ENCODE measurements around the gene FGF14.
A peak's percentile ranks its signal among the peaks of the same experiment; 100 is the strongest.

The FGF14 gene

DNA sequence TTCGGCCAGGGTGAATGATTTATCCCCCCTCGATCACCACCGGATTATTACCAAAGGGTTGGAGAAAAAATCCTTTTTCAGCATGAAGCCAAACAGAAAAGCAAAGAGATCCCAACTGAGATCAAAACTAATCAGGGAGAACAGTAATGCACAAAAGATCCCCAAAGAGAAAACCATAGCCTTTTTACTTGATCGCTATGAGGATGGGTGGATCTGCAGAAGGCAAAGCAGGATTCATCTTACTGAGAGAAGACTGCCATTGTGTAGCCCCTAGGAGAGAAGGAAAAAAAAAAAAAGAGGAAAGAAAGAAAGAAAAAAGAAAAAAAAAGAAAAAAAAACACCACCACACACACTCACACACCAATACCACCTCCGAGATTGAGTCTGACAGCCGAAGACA, at the start of gene FGF14:
FGF14 (minus strand) TSS at position 283 of the 400 bp plus-strand sequence.
- DNase-seq (ENCODE audit: low spot score) = no peak

DNA sequence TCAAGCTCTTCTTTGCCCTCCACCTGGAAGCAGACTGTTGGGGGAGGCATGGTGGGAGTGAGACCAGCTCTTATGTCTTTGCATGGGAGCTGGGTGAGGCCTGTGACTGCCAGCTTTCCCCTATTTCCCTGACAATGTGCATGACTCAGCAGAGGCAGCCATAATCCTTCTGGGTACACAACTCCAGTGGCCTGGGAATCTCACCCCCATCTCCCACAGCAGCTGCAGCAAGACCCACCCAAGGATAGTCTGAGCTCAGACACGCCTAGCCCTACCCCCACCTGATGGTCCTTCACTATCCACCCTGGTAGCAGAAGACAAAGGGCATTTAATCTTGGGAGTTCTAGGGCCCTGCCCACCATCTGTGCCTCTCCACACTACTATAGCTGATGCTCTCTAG, 41.4 kb upstream of the FGF14 start:
- no peak for DNase-seq (ENCODE audit: low spot score)

DNA sequence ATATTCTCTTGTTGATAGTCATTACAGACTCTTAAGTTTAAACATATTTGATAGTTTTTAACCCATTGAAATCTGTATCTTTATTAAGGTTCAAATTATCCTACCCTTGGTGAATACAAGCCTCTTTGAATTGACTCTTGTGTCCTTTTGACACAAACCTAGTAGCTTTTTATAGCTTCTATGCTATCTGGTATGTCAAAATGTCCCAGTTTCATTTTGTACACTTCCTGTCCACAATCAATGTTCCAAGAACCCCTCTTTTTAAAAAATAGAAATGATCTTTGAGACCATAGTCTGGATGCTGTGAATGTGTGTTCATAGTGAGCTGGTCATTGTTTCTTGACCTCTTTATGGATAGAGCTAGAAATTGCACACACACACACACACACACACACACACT, 39.2 kb upstream of the FGF14 start:
- DNase-seq (ENCODE audit: low spot score) = no peak

DNA sequence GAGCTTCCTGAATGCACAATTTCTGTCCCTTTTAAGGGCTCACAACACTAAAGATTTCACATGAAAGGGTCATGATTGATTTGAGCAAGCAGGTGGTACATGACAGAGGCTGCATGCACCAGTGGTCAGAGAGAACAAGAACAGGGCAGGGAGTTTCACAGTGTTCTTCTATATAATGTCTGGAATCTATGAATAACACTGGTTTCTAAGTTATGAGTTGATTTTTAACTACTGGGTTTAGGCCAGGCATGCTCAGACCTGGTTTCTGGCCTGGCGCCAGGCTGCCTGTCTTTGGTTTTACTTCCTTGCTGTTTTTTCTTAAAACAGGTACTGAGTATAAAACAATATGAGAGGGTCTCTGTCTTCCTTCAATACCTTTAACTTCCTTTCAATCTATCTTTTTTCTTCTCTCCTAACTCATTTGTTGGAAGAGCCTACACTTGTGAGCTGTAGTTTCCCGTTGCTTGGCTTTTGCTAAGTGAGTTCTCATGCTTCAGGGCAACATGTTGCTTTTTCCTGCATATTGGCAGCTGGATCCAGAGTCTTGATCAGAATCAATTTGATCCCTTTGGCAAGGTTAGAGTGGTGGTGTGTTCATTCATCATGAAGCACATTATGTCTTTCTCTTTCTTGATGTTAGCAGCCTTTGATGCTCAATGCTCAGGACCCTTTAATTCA, 38.5 kb upstream of the FGF14 start:
- no peak for DNase-seq (ENCODE audit: low spot score)

DNA sequence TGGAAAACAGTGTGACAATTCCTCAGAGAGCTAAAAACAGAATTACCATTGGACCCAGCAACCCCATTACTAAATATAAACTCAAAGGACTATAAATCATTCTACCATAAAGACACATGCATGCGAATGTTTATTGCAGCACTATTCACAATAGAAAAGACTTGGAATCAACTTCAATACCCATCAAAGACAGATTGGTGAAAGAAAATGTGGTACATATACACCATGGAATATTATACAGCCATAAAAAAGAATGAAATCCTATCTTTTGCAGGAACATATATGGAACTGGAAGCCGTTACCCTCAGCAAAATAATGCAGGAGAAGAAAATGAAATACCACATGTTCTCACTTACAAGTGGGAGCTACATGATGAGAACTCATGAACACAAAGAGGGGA, 20.8 kb upstream of the FGF14 start:
- DNase-seq (ENCODE audit: low spot score) = no peak

DNA sequence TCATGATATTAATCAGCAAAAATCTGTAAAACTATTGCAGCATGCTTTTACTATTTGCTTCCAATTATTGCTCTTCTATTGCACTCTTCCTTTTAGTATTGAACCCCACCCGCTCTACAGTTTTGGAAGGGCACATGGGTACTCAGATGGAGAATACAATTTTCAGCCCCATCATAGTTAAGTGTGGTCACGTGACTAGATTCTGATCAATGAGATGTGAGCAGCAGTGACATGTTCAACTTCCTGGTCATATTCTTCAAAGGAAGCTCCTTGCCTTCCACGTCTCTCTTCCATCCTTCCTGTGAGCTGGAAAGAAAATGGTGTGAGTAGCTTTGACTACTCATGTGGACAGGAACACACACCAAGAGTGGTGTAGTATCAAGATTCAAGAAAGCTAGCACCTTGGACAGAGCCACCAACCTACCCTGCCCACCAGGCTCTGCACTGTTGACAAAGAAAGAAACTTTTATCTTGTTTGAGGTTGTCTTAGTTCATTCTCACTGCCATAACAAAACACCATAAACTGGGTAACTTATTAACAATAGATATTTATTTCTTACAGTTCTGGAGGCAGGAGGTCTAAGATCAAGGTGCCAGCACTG, 3.8 kb upstream of the FGF14 start:
- DNase-seq (ENCODE audit: low spot score) = no peak

DNA sequence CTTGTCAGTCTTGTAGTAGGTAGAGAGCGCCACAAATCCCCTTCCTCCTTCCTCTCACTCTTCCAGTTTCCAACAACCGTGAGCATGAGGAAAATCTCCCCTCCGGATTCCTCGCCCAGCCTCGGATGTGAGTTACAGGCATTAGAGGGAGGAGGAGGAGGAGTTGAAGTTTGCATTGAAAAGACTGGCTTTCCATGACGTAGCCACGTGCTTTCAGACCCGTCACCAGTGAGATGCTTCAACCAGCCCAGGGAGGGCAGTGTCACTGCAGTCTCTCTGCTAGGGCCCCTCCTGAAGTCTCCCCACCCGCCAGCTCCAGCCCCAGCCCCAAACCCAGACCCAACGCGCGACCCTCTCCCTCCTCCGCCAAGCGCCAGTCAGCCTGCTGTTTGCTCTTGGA, 442 bp upstream of the FGF14 start:
- DNase-seq (ENCODE audit: low spot score) = peak; percentile 57

DNA sequence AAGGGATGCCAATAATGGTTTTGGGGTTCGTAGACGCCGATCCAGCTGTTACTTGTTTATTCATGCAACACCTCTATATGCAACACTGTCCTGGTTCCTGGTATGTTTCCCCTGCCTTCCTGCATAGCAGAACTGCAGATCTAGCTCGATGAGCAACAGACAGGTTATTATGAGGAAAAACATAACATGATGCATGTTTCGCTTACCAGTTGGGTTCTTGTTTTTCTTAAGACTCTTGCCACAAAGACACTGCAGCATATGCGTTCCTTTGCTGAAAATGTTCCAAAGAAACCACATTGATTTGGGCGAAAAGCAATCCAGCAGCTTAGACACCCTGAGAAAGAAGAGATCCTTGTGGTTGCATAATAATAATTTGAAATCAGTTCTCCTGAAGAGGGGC, 583 bp downstream of the FGF14 start:
- DNase-seq (ENCODE audit: low spot score) = no peak

DNA sequence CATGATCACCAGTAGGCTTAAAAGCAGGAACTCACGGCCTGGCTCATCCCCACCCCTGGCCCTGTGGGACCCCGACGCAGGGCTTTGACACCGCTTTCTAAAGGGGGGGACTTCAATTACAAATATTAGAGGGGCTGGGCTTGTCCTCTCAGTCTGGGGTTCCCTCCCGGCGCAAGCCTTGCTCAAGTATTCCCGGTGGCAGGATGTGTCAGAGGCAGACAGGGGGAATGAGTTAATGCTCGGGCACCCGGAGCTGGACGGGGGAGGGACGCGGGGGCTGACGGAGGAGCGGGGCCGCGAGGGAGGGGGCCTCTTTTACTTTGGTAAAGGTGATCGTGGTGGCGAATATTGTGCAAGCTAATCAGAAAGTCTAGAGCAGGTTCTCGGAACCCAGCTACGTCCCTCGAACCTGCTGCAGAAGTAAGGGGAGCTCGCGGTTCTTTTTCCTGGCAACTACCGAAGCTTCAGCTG, 1.1 kb downstream of the FGF14 start:
- no peak for DNase-seq (ENCODE audit: low spot score)

DNA sequence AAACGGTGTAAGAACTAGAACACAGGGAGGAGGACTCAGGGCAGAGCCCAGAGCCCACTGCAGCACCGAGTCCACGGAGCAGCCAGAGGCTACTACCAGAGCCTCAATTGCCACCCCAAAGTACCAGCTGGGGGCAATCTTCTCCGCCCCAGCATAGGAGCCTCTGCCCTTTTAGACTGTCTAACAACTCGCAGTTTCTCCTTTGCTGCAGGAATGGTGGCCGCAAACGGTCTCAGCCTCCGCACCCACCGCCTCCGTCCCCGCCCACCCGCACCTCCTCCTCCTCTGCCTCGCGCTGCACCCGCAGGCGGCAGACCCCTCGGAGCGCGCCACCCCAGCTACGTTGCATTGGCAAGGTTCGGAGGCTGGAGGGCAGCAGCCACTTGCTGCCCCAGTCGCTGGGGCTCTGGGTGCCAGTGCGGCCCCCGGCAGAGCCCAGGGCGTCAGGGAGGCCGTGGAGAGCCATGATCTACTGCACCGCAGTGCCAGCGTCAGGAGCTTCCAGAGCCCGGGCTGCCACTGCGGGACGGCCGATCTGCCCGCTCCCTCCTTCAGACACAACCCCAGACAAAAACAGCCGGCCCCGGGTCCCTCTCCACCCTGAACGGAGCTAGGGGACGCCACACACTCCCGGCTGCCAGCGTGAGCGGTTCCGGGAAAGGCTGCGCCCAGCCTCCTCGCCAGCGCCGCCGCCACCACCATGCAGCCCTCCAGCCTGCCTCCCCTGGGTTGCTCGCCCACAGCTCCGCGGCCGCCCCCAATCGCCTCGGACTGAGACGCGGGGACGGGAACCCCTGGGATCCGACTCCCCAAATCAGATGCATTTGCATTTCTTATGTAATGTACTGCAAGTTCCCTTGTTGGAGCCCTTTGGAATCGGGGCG, 1.8 kb downstream of the FGF14 start:
- DNase-seq (ENCODE audit: low spot score) = no peak

DNA sequence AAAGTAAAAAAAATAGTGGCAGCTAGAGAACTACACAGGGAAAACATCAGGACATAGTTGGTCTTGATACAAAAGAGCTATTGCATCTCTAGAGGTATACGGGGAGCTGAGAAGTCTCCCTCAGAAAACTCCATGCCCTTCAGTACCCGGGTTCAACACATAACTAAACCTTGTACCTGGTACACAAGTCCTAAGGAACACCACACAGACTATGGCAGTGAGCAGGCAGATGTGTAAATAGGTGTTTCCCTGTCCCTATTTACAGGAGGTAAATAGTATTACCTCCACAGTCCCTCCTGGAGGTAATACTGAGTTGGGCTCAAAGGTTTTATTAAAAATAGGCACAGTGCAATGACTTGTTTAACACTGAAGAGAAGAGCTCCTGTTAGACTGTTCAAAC, 5.9 kb downstream of the FGF14 start:
- no peak for DNase-seq (ENCODE audit: low spot score)

DNA sequence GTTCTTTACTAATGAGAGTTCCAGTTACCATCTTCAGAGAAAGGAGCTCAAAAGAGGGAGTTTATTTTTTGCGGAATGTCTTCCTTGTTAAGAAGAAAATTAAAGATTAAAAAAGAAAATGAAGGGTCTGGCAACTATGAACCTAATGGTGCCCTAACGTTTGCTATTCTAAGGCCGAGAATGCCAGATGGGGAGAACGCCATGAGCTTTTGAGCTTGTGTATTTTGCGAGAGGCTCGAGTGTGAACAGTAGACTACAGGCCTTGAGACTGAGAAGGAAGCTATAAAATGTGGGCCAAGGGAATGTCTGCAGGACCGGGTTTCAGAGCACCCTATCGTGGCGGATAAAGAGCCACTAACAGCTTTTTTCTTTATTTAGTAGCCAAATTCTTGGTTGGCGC, 6.7 kb downstream of the FGF14 start:
- no peak for DNase-seq (ENCODE audit: low spot score)

DNA sequence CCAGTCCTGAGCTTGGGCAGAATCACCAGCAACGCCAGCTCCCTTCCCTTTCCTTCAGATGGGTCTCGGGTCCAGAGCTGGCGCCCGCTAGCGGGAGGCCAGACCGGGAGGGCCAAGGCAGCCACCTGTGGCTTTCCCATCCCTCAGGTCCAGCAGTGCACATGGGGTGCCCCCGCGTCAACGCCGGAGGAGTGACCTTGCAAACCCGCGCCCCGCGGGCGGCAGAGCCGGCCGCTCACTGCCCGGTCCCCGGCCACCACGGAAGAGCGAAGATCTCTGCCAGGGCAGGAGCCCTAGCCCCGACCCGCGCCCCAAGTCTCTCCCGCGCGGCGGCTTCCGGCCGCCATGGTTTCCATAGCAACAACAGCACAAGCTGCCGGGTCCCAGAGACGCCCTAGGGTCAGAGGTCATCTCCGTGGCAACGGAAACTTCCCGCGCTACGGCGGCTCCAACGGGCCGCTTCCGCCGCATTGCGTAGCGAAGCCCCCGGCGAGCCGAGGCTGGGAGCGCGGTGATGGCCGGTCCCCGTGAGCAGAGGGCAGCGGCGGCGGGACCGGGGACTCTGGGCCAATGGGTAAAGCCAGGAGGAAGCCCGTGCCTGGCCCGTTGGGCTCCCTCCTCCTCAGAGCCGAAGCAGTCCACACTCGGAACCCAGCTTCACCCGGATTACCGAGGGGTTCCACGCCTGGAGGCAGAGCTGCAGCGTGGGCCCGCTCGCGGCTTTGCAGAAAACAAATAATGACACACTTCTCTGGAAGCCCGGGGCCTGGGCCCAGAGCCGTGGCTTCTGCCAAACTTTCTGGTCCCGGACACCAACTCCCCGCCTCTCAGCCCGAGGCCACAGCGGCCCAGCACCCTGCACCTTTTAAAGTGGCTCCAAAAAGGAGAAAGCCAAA, 7.4 kb downstream of the FGF14 start:
- peak; percentile 85 for DNase-seq (ENCODE audit: low spot score)

DNA sequence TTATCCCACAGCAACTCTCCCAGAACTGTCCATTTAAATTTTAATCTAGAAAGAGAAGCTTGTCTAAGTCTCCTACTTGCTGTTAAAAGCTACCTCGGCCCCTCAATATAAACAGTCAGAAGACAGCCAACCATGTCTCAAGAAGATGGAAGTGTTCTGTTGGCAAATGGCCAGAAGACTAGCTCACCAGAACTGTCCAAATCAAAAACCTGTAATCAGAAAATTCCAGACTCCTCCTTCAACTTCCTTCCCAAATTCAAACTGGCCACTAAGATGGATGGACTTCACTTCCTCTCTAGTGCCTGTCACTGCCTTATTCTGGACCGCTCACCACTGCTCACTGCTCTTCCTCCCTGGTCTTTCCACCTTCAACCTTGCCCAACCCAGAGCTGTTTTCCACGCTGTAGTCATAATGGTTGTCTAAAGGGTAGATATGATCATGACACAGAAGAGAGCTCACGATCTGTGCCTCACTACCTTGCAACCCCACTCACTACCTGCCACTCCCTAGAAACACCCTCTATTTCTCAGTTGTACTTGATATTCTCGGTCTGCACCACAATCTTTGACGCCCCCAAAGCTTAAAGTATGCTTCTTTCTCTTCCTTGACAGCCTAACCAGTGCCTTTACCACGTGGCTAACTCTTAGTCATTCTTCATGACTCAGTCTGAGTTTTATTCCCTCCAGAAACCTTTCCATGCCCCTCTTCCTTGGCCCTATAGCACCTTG, 9.2 kb downstream of the FGF14 start:
- no peak for DNase-seq (ENCODE audit: low spot score)

DNA sequence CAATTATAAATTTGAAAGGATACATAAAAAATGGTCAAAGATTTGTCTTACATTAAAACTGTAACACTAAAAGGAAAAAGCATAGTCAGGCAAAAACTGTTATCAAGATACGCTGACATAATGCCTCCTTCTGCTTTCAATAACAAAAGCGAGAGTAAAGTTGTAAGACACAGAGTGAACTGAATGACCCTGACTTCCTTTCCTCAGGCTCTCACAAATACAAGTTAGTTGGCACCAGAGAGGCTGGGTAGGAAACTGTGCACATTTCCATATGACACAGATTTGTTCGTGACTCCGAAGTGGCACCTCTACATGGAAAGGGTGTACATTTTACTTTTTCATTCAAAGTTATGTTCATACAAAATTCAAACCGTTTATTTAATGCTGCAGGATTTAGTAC, 15.4 kb downstream of the FGF14 start:
- DNase-seq (ENCODE audit: low spot score) = no peak

DNA sequence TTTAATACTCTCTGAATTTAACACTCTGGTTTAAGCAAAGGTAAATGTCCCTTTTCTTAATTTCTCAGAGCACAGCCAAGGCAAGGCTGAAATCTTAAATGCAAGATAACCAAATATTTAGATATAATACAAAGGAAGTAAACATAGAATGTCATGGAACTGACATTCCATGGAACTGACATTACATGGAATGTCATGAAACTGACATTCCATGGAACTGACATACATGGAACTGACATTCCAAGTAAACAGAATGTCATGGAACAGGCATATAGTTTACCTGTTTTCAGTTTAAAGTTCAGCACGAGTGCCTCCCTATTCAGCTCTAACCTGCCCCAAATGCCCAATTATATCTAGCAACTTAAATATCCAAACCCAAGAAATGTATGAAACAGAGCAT, 21.8 kb downstream of the FGF14 start:
- no peak for DNase-seq (ENCODE audit: low spot score)

DNA sequence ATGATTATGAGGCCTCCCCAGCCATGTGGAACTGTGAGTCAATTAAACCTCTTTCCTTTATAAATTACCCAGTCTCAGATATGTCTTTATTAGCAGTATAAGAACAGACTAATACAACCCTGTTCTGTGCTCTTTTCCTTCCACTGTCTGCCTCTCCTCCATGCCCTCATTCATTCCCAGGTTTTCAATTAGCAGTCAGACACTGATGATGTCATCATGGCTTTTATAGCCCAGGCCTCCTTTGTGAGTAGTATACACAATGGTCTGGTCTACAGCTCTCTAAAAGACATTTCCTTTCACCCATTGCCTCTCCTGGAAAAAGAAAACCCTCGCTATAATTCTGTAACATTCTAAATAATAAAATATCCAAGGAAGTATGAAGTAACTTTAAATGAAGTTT, 25.5 kb downstream of the FGF14 start:
- no peak for DNase-seq (ENCODE audit: low spot score)

DNA sequence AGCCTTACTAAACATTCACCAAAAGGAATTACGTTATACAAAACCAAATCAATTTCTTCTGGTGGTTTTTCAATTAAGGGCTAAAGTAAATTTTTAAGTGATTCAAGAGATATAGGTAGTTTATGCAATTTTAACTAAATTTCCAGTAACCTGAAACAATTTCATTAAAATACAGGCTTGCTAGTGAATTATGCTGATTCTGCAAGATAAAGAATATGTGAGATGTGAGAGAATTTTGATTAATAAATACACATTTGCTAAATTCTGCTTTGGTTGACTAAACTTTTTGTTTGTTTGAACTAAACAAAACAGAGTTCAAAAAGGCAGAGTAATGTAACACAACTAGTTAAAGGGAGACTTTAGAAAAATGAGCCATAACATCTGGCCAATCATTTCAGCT, 27.1 kb downstream of the FGF14 start:
- no peak for DNase-seq (ENCODE audit: low spot score)

DNA sequence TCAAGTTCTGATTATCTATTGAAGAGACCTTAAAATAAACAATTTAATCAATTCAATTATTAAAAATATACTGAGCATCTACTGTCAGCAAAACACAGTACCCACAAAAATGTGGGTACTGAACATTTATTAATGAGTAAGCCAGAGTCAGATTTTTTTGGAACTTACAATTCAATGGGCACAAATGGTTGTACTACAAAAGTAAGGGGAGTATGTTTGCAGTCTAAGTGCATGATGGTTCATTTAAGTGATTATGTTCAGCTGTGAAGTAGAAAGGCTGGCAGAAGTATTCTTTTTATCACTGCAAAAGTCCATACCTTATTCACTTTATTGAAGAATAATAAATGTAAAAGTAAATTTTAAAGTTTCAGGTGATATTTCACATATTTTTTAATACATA, 27.6 kb downstream of the FGF14 start:
- DNase-seq (ENCODE audit: low spot score) = no peak

DNA sequence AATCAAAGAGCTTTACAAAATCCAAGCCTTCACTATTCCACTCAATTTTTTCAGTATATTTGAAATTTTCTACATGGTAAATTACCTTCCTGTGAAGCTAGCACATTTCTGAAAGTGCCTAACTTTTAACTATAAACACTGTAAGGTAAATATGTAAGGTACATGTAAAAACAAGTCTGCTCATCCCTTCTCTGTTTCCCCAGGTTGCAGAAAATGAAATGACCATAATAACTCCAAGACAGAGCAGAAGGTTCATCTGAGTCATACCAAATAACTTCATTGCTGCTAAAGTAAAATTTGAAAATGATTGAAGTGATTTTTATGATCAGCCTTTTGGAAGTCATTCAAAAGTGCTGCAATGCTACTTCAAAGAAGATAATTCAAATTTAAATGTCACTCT, 28.6 kb downstream of the FGF14 start:
- DNase-seq (ENCODE audit: low spot score) = no peak

DNA sequence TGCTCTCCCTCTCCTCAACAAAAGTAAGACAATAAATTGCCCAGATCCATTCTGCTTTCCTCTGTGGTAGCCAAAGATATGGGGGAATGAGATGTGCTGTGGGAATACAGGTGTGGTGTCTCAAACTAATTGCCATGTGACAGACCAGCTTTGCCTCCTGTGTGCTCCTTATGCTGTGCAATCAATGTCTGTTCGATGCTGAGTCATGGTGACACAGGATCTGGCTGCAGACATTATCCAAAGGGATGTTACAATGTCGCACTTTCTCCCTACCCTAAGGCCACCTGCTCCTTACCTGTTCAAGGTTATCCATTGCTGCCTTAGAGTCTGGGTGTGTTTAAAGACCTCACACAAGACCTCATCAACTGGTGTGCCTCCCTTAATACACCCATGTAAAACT, 32.5 kb downstream of the FGF14 start:
- no peak for DNase-seq (ENCODE audit: low spot score)
